ENCODE results near the gene EFS. TPM values are rescaled to one million over a fixed set of nuclear protein-coding genes. Genes with fewer than 3 reads are reported as not detected.

The EFS gene
- total RNA-seq, 4 donors from 2014 or later = 63.0 to 74.0 (median 64.8) TPM

DNA sequence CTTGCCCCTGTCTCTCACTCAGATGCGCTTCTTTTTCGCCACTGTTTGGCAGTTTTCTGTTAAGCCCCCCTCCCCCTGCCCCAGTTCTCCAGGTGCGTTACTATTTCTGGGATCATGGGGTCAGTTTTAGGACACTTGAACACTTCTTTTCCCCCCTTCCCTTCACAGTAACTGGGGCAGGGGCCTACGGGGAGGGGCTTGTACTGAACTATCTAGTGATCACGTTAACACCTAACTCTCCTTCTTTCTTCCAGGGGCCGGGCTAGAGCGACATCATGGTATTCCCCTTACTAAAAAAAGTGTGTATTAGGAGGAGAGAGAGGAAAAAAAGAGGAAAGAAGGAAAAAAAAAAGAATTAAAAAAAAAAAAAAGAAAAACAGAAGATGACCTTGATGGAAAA lies 40.0 kb downstream of the EFS start:
- no peaks in the 10 kb centered on the region for H3K9me3 ChIP-seq
- no peak overlapping the region for H3K27ac ChIP-seq
- TF ChIP-seq EP300 (IDR thresholded peaks at IDR 0.05) (no peak), CTCF (IDR thresholded peaks at IDR 0.05) (no peak), POLR2AphosphoS5 (IDR thresholded peaks at IDR 0.05) (no peak), POLR2A (IDR thresholded peaks at IDR 0.05) (no peak)
- no peak for DNase-seq (ENCODE audit: low spot score in 2 of 2)
- H3K4me3 ChIP-seq = no peak overlapping the region
- H3K4me1 ChIP-seq = peaks cover 22% of the 10 kb centered on the region
- H3K36me3 ChIP-seq = peaks cover 27% of the 10 kb centered on the region
- no peaks in the 10 kb centered on the region for H3K27me3 ChIP-seq
- 85% methylated on average over 7 of the region's 7 CpGs for WGBS

DNA sequence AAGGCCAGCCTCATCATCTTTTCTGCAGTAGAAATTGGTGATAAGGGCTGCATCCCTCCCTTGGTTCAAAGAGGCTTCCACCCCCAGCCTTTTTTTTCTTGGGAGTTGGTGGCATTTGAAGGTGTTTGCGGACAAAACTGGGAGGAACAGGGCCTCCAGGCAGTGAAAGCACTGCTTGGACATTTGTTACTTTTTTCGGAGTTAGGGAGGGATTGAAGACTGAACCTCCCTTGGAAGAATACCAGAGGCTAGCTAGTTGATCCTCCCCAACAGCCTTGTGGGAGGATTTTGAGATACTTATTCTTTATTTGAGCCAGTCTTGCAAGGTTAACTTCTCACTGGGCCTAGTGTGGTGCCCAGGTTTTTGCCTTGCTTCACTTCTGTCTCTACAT lies 40.5 kb downstream of the EFS start:
- no peaks in the 10 kb centered on the region for H3K9me3 ChIP-seq
- H3K27ac ChIP-seq = no peak overlapping the region
- 76% methylated on average over 2 of the region's 2 CpGs for WGBS
- no peak overlapping the region for H3K4me3 ChIP-seq
- TF ChIP-seq POLR2AphosphoS5 (IDR thresholded peaks at IDR 0.05) (no peak), EP300 (IDR thresholded peaks at IDR 0.05) (no peak), POLR2A (IDR thresholded peaks at IDR 0.05) (no peak)
- DNase-seq (ENCODE audit: low spot score in 2 of 2) = no peak
- peaks cover 25% of the 10 kb centered on the region for H3K4me1 ChIP-seq
- H3K36me3 ChIP-seq = peaks cover 27% of the 10 kb centered on the region
- H3K27me3 ChIP-seq = no peaks in the 10 kb centered on the region

DNA sequence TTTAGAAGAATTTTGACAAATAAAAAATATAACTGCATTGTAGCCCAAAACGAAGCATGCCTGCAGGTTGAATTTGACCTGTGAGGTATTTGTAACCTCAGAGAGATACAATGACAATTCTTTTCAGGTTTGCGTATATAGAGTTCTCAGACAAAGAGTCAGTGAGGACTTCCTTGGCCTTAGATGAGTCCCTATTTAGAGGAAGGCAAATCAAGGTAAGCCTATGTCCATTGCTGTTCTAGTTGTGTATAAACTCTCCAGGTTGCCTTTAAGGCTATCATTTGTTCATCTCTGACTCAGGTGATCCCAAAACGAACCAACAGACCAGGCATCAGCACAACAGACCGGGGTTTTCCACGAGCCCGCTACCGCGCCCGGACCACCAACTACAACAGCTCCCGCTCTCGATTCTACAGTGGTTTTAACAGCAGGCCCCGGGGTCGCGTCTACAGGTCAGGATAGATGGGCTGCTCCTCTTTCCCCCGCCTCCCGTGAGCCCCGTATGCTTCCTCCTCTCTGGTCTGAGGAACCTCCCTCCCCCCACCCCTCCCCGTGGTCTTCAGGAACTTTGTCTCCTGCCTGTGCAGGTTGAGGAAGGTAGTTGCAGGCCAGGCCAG lies 41.0 kb downstream of the EFS start:
- peaks cover 27% of the 10 kb centered on the region for H3K36me3 ChIP-seq
- H3K27me3 ChIP-seq = no peaks in the 10 kb centered on the region
- no peak overlapping the region for H3K4me3 ChIP-seq
- DNase-seq (ENCODE audit: low spot score in 2 of 2) = no peak
- peaks cover 25% of the 10 kb centered on the region for H3K4me1 ChIP-seq
- no peak overlapping the region for H3K27ac ChIP-seq
- 85% methylated on average over 18 of the region's 18 CpGs for WGBS
- no peaks in the 10 kb centered on the region for H3K9me3 ChIP-seq
- no peak for TF ChIP-seq EP300 (IDR thresholded peaks at IDR 0.05)
- no peak for TF ChIP-seq CTCF (IDR thresholded peaks at IDR 0.05)
- TF ChIP-seq POLR2AphosphoS5 (IDR thresholded peaks at IDR 0.05) = no peak
- no peak for TF ChIP-seq POLR2A (IDR thresholded peaks at IDR 0.05)

DNA sequence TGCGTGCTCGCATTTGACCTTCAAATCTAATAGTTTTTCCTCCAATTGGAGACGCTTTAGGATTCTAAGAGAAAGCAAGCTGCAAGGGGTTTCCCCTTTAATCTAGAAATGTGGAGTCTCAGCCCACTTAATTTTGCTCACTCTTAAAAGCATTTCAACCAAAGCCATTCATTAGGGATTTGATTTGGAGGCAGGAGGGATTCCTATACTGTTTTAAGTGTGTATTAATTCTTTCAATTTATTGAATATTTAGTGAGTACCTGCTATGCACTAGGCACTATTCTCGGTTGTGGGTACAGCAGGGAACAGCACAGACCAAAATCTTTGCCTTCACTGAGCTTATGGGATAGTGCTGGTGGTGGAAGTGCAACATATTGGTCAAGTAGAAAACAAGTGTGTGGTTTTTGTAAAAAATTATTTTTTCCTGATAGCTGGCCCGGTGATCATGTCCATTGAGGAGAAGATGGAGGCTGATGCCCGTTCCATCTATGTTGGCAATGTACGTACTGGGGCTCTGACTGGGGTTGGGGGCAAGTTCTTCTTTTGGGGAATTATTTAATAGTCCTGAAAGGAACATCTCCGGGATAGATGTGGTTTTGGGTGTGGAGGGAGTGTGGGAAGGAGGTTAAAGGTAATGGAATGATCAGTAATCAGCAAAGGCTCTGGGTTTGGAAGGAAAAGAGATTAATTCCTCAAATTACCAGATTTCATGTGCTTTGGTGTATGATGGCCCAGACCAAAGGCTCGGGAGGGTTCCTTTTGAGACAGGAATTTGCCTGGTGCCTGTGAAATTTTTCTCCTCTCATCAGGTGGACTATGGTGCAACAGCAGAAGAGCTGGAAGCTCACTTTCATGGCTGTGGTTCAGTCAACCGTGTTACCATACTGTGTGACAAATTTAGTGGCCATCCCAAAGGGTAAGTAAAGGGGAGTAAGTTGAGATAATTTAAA lies 42.1 kb downstream of the EFS start:
- no peak for DNase-seq (ENCODE audit: low spot score in 2 of 2)

More for the DNA sequence above, 42.1 kb downstream of the EFS start:
- TF ChIP-seq CTCF (IDR thresholded peaks at IDR 0.05) (no peak), EP300 (IDR thresholded peaks at IDR 0.05) (no peak), POLR2A (IDR thresholded peaks at IDR 0.05) (no peak), POLR2AphosphoS5 (IDR thresholded peaks at IDR 0.05) (no peak)
- peak overlapping the region; percentile 97 for H3K4me3 ChIP-seq
- H3K27me3 ChIP-seq = no peaks in the 10 kb centered on the region
- H3K27ac ChIP-seq = peak overlapping the region; percentile 98
- H3K36me3 ChIP-seq = peaks cover 27% of the 10 kb centered on the region
- 47% methylated on average over 10 of the region's 10 CpGs for WGBS
- H3K9me3 ChIP-seq = no peaks in the 10 kb centered on the region
- peaks cover 25% of the 10 kb centered on the region for H3K4me1 ChIP-seq

Data from suprapubic skin (tissue), 4 donors.